H9 (cell line): Measurements from ENCODE around the gene DNAI7. TPM values are rescaled to one million over a fixed set of nuclear protein-coding genes. Genes with fewer than 3 reads are reported as not detected.

Source experiments
- DNase-seq: peaks from one replicate; pipeline ENCODE4 v3.0.0-alpha.2; 2017
- H2AFZ ChIP-seq: one replicate; pipeline ENCODE4 v1.6.1; 2013; ENCODE audit warnings: mild to moderate bottlenecking, low read length, control low read depth, moderate library complexity
- H2AK5ac ChIP-seq: 2 replicates; pipeline ENCODE4 v1.6.1; 2013; ENCODE audit warnings: low read length, control low read depth, mixed read lengths; ENCODE audit not compliant: insufficient read length
- H2BK120ac ChIP-seq: one replicate; pipeline ENCODE4 v1.6.1; 2013; ENCODE audit warnings: low read depth, mild to moderate bottlenecking, low read length, control low read depth, inconsistent platforms; ENCODE audit not compliant: poor library complexity, severe bottlenecking
- H2BK12ac ChIP-seq: 2 replicates; pipeline ENCODE4 v1.6.1; 2013; ENCODE audit warnings: low read length, control low read depth, mixed read lengths, low read depth; ENCODE audit not compliant: insufficient read length
- H2BK15ac ChIP-seq: 2 replicates; pipeline ENCODE4 v1.6.1; 2013; ENCODE audit warnings: low read depth, low read length, control low read depth
- H2BK20ac ChIP-seq: one replicate; pipeline ENCODE4 v1.6.1; 2013; ENCODE audit warnings: low read depth, mild to moderate bottlenecking, low read length, control low read depth, inconsistent platforms; ENCODE audit not compliant: poor library complexity, severe bottlenecking
- H2BK5ac ChIP-seq: 2 replicates; pipeline ENCODE4 v1.6.1; 2013; ENCODE audit warnings: low read length, control low read depth, mixed read lengths; ENCODE audit not compliant: insufficient read length
- H3K14ac ChIP-seq: 2 replicates; pipeline ENCODE4 v1.6.1; 2013; ENCODE audit warnings: low read length, control low read depth; ENCODE audit not compliant: insufficient read depth
- H3K18ac ChIP-seq: 2 replicates; pipeline ENCODE4 v1.6.1; 2013; ENCODE audit warnings: low read depth, mild to moderate bottlenecking, mixed read lengths, low read length, control low read depth; ENCODE audit not compliant: insufficient read length
- H3K23ac ChIP-seq: 2 replicates; pipeline ENCODE4 v1.6.1; 2013; ENCODE audit warnings: low read length, control low read depth, mixed read lengths, low read depth; ENCODE audit not compliant: insufficient read length
- H3K23me2 ChIP-seq: 2 replicates; pipeline ENCODE4 v1.6.1; 2013; ENCODE audit warnings: low read depth, mild to moderate bottlenecking, mixed read lengths, low read length, control low read depth; ENCODE audit not compliant: insufficient read length, poor library complexity, severe bottlenecking
- H3K27ac ChIP-seq: 2 replicates; pipeline ENCODE4 v1.5.1; 2013; ENCODE audit warnings: low read length, control low read depth, mixed read lengths, low read depth; ENCODE audit not compliant: insufficient read length
- H3K27me3 ChIP-seq: 2 replicates; pipeline ENCODE4 v1.6.1; 2013; ENCODE audit warnings: low read length, control low read depth, inconsistent platforms; ENCODE audit not compliant: insufficient read depth
- H3K4ac ChIP-seq: 2 replicates; pipeline ENCODE4 v1.6.1; 2013; ENCODE audit warnings: low read depth, mild to moderate bottlenecking, control low read depth, inconsistent platforms, low read length, moderate library complexity
- H3K4me1 ChIP-seq: 2 replicates; pipeline ENCODE4 v1.6.1; 2013; ENCODE audit warnings: low read length, control low read depth, inconsistent platforms; ENCODE audit not compliant: insufficient read depth
- H3K4me2 ChIP-seq: 2 replicates; pipeline ENCODE4 v1.6.1; 2013; ENCODE audit warnings: low read length, control low read depth, mixed read lengths; ENCODE audit not compliant: insufficient read length, insufficient read depth
- H3K56ac ChIP-seq: 2 replicates; pipeline ENCODE4 v1.6.1; 2013; ENCODE audit warnings: low read depth, mild to moderate bottlenecking, mixed read lengths, low read length, control low read depth; ENCODE audit not compliant: insufficient read length
- H3K79me1 ChIP-seq: 2 replicates; pipeline ENCODE4 v1.6.1; 2013; ENCODE audit warnings: low read depth, mild to moderate bottlenecking, moderate library complexity, low read length, control low read depth, inconsistent platforms; ENCODE audit not compliant: insufficient read depth, poor library complexity, severe bottlenecking
- H3K79me2 ChIP-seq: 2 replicates; pipeline ENCODE4 v1.6.1; 2013; ENCODE audit warnings: low read length, control low read depth, inconsistent platforms; ENCODE audit not compliant: insufficient read depth
- H3K9ac ChIP-seq: 2 replicates; pipeline ENCODE4 v1.6.1; 2013; ENCODE audit warnings: low read length, control low read depth, mixed read lengths; ENCODE audit not compliant: insufficient read length; ENCODE audit errors: extremely low read depth
- H3K9me3 ChIP-seq: one replicate; pipeline ENCODE4 v1.6.1; 2013; ENCODE audit warnings: low read depth, low read length, inconsistent platforms; ENCODE audit not compliant: control insufficient read depth
- H3T11ph ChIP-seq: one replicate; pipeline ENCODE4 v1.6.1; 2013; ENCODE audit warnings: mild to moderate bottlenecking, low read length, control low read depth, inconsistent platforms
- H4K20me1 ChIP-seq: one replicate; pipeline ENCODE4 v1.6.1; 2013; ENCODE audit not compliant: control insufficient read depth, insufficient read length, insufficient read depth
- H4K5ac ChIP-seq: 2 replicates; pipeline ENCODE4 v1.6.1; 2013; ENCODE audit warnings: low read depth, mild to moderate bottlenecking, mixed read lengths, low read length, control low read depth; ENCODE audit not compliant: insufficient read length
- H4K8ac ChIP-seq: replicated peaks from 2 replicates; pipeline ENCODE4 v1.6.1; 2013; ENCODE audit warnings: low read length, control low read depth, mixed read lengths, low read depth; ENCODE audit not compliant: insufficient read length
- H4K91ac ChIP-seq: 2 replicates; pipeline ENCODE4 v1.6.1; 2013; ENCODE audit warnings: low read depth, mild to moderate bottlenecking, moderate library complexity, mixed read lengths, low read length, control low read depth; ENCODE audit not compliant: insufficient read length
- H3K27ac Mint-ChIP-seq, 3 experiments: 2 replicates in 2 of 3; 3 replicates in 1 of 3; pipeline ENCODE4 v1.8.0; 2020 to 2021; ENCODE audit warnings: mixed read lengths in 3 of 3, mild to moderate bottlenecking in 1 of 3, moderate library complexity in 1 of 3
- H3K27me3 Mint-ChIP-seq: 2 replicates; pipeline ENCODE4 v1.8.0; 2021; ENCODE audit warnings: low read depth, mild to moderate bottlenecking, moderate library complexity, mixed read lengths
- H3K36me3 Mint-ChIP-seq, 3 experiments: 2 replicates in 2 of 3; 3 replicates in 1 of 3; pipeline ENCODE4 v1.8.0; 2020 to 2021; ENCODE audit warnings: low read depth in 3 of 3, mixed read lengths in 3 of 3; ENCODE audit not compliant: insufficient read depth in 1 of 3
- H3K4me1 Mint-ChIP-seq, 2 experiments: 2 replicates each; pipeline ENCODE4 v1.8.0; 2020; ENCODE audit warnings: mixed read lengths in 2 of 2
- H3K4me3 Mint-ChIP-seq, 2 experiments: 2 replicates in 1 of 2; 3 replicates in 1 of 2; pipeline ENCODE4 v1.8.0; 2020 to 2021; ENCODE audit warnings: mild to moderate bottlenecking in 2 of 2, mixed read lengths in 2 of 2, moderate library complexity in 1 of 2
- H3K9me3 Mint-ChIP-seq, 2 experiments: 2 replicates in 1 of 2; 3 replicates in 1 of 2; pipeline ENCODE4 v1.8.0; 2020; ENCODE audit warnings: mild to moderate bottlenecking in 2 of 2, mixed read lengths in 2 of 2, moderate library complexity in 1 of 2
- CTCF ChIP-seq: fragments of 200-600 bp; sonication (generic); conservative IDR thresholded peaks from 3 replicates; pipeline ENCODE4 v1.8.0; 2021; ENCODE audit warnings: antibody characterized with exemption, mild to moderate bottlenecking
- WGBS: extraction: QIAGEN DNeasy Blood & Tissue Kit; methylation state at CpG from one replicate; pipeline ENCODE4 v1.1.7; 2013; ENCODE audit warnings: missing lambda C conversion rate, low lambda C conversion rate, mixed read lengths; ENCODE audit not compliant: insufficient read length; ENCODE audit errors: extremely low coverage; 5-methylcytosine and 5-hydroxymethylcytosine counted together
- total RNA-seq: library from RNA; stranded (reverse); gene quantifications from 2 replicates; pipeline ENCODE4 v1.2.1, GENCODE V29; 2021

The DNAI7 gene
- total RNA-seq, 1 experiment from 2014 or later = not detected

GRCh38 chr12:25236626-25237025 lies 41.7 kb upstream of the DNAI7 start:
- H3K79me2 ChIP-seq = peaks cover 3% of the 10 kb centered on the region; the same call in 1 of the 2 replicates
- WGBS = no CpG with 5 or more reads among the region's 4 CpGs
- H3K14ac ChIP-seq = no peak overlapping the region
- no peak overlapping the region for H3K56ac ChIP-seq
- H3K27me3 Mint-ChIP-seq = no peaks in the 10 kb centered on the region
- no peak overlapping the region for H3K18ac ChIP-seq
- H3K23me2 ChIP-seq = no peaks in the 10 kb centered on the region
- no peak overlapping the region for H2BK12ac ChIP-seq
- H2AK5ac ChIP-seq = no peak overlapping the region
- H3K9me3 Mint-ChIP-seq = no peaks in the 10 kb centered on the region
- H3K27me3 ChIP-seq = no peaks in the 10 kb centered on the region
- 0 out of 7 replicates have a peak overlapping the region, but pooled peaks of 1 of the 3 experiments have one; percentile 22 for H3K27ac Mint-ChIP-seq
- H3K4me3 Mint-ChIP-seq = no peak overlapping the region
- H2AFZ ChIP-seq = no peak overlapping the region
- no peak for TF ChIP-seq CTCF
- H4K91ac ChIP-seq = no peak overlapping the region
- no peaks in the 10 kb centered on the region for H4K20me1 ChIP-seq
- H3K27ac ChIP-seq = no peak overlapping the region
- no peak overlapping the region for H2BK120ac ChIP-seq
- H2BK5ac ChIP-seq = no peak overlapping the region
- no peak overlapping the region for H4K8ac ChIP-seq
- H3K4ac ChIP-seq = no peak overlapping the region
- no peak overlapping the region for H2BK20ac ChIP-seq
- no peak overlapping the region for H3K4me2 ChIP-seq
- H3K36me3 Mint-ChIP-seq = peaks cover 12 to 50% (median 20%) of the 10 kb centered on the region in 3 experiments; a peak in 6 of 7 replicates
- H3K4me1 Mint-ChIP-seq = no peaks in the 10 kb centered on the region; a peak in 1 of 4 replicates
- no peak overlapping the region for H3T11ph ChIP-seq
- no peak for DNase-seq
- H3K4me1 ChIP-seq = no peaks in the 10 kb centered on the region
- no peaks in the 10 kb centered on the region for H3K79me1 ChIP-seq
- H3K9me3 ChIP-seq = no peaks in the 10 kb centered on the region
- no peak overlapping the region for H2BK15ac ChIP-seq
- H3K9ac ChIP-seq = no peak overlapping the region
- no peak overlapping the region for H3K23ac ChIP-seq
- no peak overlapping the region for H4K5ac ChIP-seq
